Neural progenitor cell (in vitro differentiated cells): ENCODE measurements around the gene PADI3. TPM values are rescaled to one million over a fixed set of nuclear protein-coding genes. Genes with fewer than 3 reads are reported as not detected.

Experiments
- DNase-seq: peaks from one replicate; pipeline ENCODE4 v3.0.0-alpha.2; 2016; ENCODE audit warnings: low spot score
- H2AFZ ChIP-seq: fragments of 200-600 bp; sonication (generic); replicated peaks from 2 replicates; pipeline ENCODE4 v1.6.1; 2016; ENCODE audit warnings: antibody characterized with exemption
- H3F3A ChIP-seq: fragments of 200-600 bp; sonication (generic); 2 replicates; pipeline ENCODE4 v1.6.1; 2016; ENCODE audit warnings: antibody characterized with exemption, low read depth
- H3K27ac ChIP-seq: fragments of 200-600 bp; sonication (generic); 2 replicates; pipeline ENCODE4 v1.5.1; 2016; ENCODE audit warnings: mild to moderate bottlenecking
- H3K27me3 ChIP-seq: fragments of 200-600 bp; sonication (generic); 2 replicates; pipeline ENCODE4 v1.6.1; 2016; ENCODE audit warnings: mild to moderate bottlenecking, moderate library complexity
- H3K36me3 ChIP-seq: fragments of 200-600 bp; sonication (generic); 2 replicates; pipeline ENCODE4 v1.5.1; 2016
- H3K4me1 ChIP-seq: fragments of 200-600 bp; sonication (generic); 2 replicates; pipeline ENCODE4 v1.6.1; 2016; ENCODE audit warnings: mixed run types
- H3K4me2 ChIP-seq: fragments of 200-600 bp; sonication (generic); 2 replicates; pipeline ENCODE4 v1.6.1; 2016
- H3K4me3 ChIP-seq: fragments of 200-600 bp; sonication (generic); 2 replicates; pipeline ENCODE4 v1.5.1; 2016
- H3K79me2 ChIP-seq: fragments of 200-600 bp; sonication (generic); 2 replicates; pipeline ENCODE4 v1.6.1; 2016; ENCODE audit warnings: low read depth
- H3K9ac ChIP-seq: fragments of 200-600 bp; sonication (generic); 2 replicates; pipeline ENCODE4 v1.6.1; 2016
- H3K9me3 ChIP-seq: fragments of 200-600 bp; sonication (generic); 2 replicates; pipeline ENCODE4 v1.5.1; 2016; ENCODE audit warnings: low read depth
- H4K20me1 ChIP-seq: fragments of 200-600 bp; sonication (generic); 2 replicates; pipeline ENCODE4 v1.6.1; 2016; ENCODE audit warnings: low read depth
- H3K27ac Mint-ChIP-seq: 3 replicates; pipeline ENCODE4 v1.8.0; 2021; ENCODE audit warnings: mixed read lengths
- H3K27me3 Mint-ChIP-seq: 2 replicates; pipeline ENCODE4 v1.8.0; 2022; ENCODE audit warnings: low read depth, mild to moderate bottlenecking, inconsistent platforms, moderate library complexity, mixed read lengths; ENCODE audit not compliant: insufficient read depth
- H3K36me3 Mint-ChIP-seq: 3 replicates; pipeline ENCODE4 v1.8.0; 2021; ENCODE audit warnings: mixed read lengths
- H3K4me1 Mint-ChIP-seq: 3 replicates; pipeline ENCODE4 v1.8.0; 2021; ENCODE audit warnings: mixed read lengths
- H3K4me3 Mint-ChIP-seq: 3 replicates; pipeline ENCODE4 v1.8.0; 2021; ENCODE audit warnings: mild to moderate bottlenecking, moderate library complexity, mixed read lengths
- H3K9me3 Mint-ChIP-seq: 3 replicates; pipeline ENCODE4 v1.8.0; 2020; ENCODE audit warnings: mixed read lengths
- CTCF ChIP-seq: fragments of 200-600 bp; sonication (generic); IDR thresholded peaks from 2 replicates; pipeline ENCODE4 v1.5.1; 2017; ENCODE audit warnings: antibody characterized with exemption, mild to moderate bottlenecking
- EZH2 ChIP-seq: fragments of 200-600 bp; sonication (generic); IDR thresholded peaks from 2 replicates; pipeline ENCODE4 v1.6.1; 2017; ENCODE audit warnings: antibody characterized with exemption, mild to moderate bottlenecking, moderate library complexity
- EZH2phosphoT487 ChIP-seq: fragments of 200-600 bp; sonication (generic); IDR thresholded peaks from 2 replicates; pipeline ENCODE4 v1.6.1; 2017; ENCODE audit warnings: antibody characterized with exemption
- total RNA-seq: library from RNA; depleted of rRNA; stranded (reverse); fragments of >200 nt; gene quantifications from 2 replicates; pipeline ENCODE4 v1.2.3, GENCODE V29; 2015; ENCODE audit warnings: low replicate concordance

Gene PADI3
- total RNA-seq, 1 donor from 2014 or later = 1.0 TPM

- Histone ChIP-seq H4K20me1 (no peaks in the 10 kb centered on the region), H3K36me3 (no peaks in the 10 kb centered on the region), H3K4me3 (no peak overlapping the region), H3K4me2 (no peak overlapping the region), H3K9me3 (no peaks in the 10 kb centered on the region), H3K79me2 (no peaks in the 10 kb centered on the region), H2AFZ (no peak overlapping the region), H3K4me1 (peaks cover 17% of the 10 kb centered on the region), H3K9ac (no peak overlapping the region), H3K27ac (no peak overlapping the region), H3F3A (peaks cover 5% of the 10 kb centered on the region), H3K27me3 (no peaks in the 10 kb centered on the region)
- Mint-ChIP-seq H3K4me1 (peaks cover 48% of the 10 kb centered on the region), H3K36me3 (no peaks in the 10 kb centered on the region), H3K4me3 (peak overlapping the region; percentile 3), H3K27ac (no peak overlapping the region), H3K27me3 (peaks cover 26% of the 10 kb centered on the region), H3K9me3 (no peaks in the 10 kb centered on the region)
- no peak for DNase-seq
- TF ChIP-seq EZH2 (no peak), EZH2phosphoT487 (no peak), CTCF (no peak)
These were observed 48.1 kb upstream of the PADI3 start for GRCh38 chr1:17200756-17201155.

- peaks cover 5% of the 10 kb centered on the region for H3F3A ChIP-seq
- H3K4me3 ChIP-seq = no peak overlapping the region
- H3K27me3 ChIP-seq = no peaks in the 10 kb centered on the region
- Mint-ChIP-seq H3K4me3 (peak overlapping the region; percentile 68), H3K27ac (peak overlapping the region; percentile 97), H3K27me3 (peaks cover 25% of the 10 kb centered on the region), H3K36me3 (no peaks in the 10 kb centered on the region), H3K9me3 (no peaks in the 10 kb centered on the region), H3K4me1 (peaks cover 51% of the 10 kb centered on the region)
- DNase-seq = no peak
- no peaks in the 10 kb centered on the region for H4K20me1 ChIP-seq
- H3K79me2 ChIP-seq = no peaks in the 10 kb centered on the region
- no peaks in the 10 kb centered on the region for H3K36me3 ChIP-seq
- H3K4me2 ChIP-seq = peak overlapping the region; percentile 17
- H3K9me3 ChIP-seq = no peaks in the 10 kb centered on the region
- TF ChIP-seq CTCF = no peak
- peaks cover 13% of the 10 kb centered on the region for H3K4me1 ChIP-seq
- no peak overlapping the region for H3K27ac ChIP-seq
- H3K9ac ChIP-seq = no peak overlapping the region
- no peak overlapping the region for H2AFZ ChIP-seq
These were observed 47.5 kb upstream of the PADI3 start for GRCh38 chr1:17201201-17202021.

DNA sequence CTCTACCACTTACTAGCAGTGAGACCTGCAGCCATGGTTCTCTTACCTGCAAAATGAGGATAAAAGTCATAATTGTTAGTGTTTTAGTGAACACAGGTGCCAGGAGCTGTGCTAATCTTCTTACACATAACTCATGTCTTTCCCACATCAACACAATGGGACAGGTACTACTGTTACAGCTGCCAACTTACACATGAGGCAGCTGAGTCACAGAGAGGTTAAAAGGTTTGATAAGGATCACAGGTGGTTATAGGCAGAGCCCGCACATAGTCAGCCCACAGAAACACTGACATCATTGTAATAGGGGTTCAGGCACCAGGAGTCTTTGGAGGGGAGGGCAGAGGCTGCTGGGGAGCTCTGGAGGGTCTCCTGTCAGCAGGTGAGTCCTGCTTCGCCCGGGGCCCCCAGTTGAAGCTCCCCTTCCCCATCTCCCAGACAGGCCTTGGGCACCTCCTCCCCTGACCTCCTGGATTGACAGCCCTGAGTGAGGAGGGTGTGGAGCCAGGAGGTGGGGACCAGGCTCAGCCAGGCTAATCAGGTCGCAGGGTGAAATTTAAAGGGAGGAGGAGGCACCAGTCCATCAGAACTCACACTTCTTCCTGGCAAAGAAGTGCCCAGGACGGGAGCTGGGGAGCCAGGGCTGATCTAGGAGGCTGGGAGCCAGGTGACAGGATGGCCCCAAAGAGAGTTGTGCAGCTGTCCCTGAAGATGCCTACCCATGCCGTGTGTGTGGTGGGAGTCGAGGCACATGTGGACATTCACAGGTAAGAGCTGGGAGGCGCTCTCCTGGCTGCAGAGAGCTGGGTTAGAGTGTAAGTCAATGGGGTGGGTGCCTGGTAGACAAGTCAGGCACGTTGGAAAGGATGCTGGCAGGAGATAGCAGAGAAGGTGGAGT is 44.1 kb upstream of the PADI3 start, which contains the start of gene PADI1:
Gene PADI1, plus strand, starts transcription at position 583 of the 895 bp plus-strand sequence. Its CDS starts 90 bp downstream, at position 673.
- no peak within 1 kb of the TSS for H3K4me3 ChIP-seq
- no peaks in the 10 kb centered on the region for H3K9me3 ChIP-seq
- no peaks in the 10 kb centered on the region for H3K79me2 ChIP-seq
- Mint-ChIP-seq H3K27me3 (peaks cover 14% of the 10 kb centered on the region), H3K9me3 (no peaks in the 10 kb centered on the region), H3K4me1 (peaks cover 67% of the 10 kb centered on the region), H3K27ac (peak within 1 kb of the TSS; percentile 64), H3K4me3 (no peak within 1 kb of the TSS), H3K36me3 (no peaks in the 10 kb centered on the region)
- no peaks in the 10 kb centered on the region for H4K20me1 ChIP-seq
- no peak within 1 kb of the TSS for H3K4me2 ChIP-seq
- no peaks in the 10 kb centered on the region for H3K27me3 ChIP-seq
- peaks cover 5% of the 10 kb centered on the region for H3F3A ChIP-seq
- TF ChIP-seq EZH2 = no peak
- no peak for TF ChIP-seq EZH2phosphoT487
- no peak for TF ChIP-seq CTCF
- H3K27ac ChIP-seq = no peak within 1 kb of the TSS
- H3K9ac ChIP-seq = no peak within 1 kb of the TSS
- no peaks in the 10 kb centered on the region for H3K36me3 ChIP-seq
- H2AFZ ChIP-seq = no peak within 1 kb of the TSS
- peaks cover 14% of the 10 kb centered on the region for H3K4me1 ChIP-seq
- DNase-seq = no peak
